Activated effector memory CD4-positive, alpha-beta T cell treated with Interleukin-2 at 50 U/mL for 16 hours (primary cell): ENCODE results near the gene OR1J1.
A peak's percentile ranks its signal among the peaks of the same experiment; 100 is the strongest.

ENCODE experiments used
- DNase-seq: peaks from one replicate; pipeline ENCODE4 v3.0.0-alpha.2; 2020

The OR1J1 gene

GRCh38 chr9:122477826-122478225 lies at the start of gene OR1J1:
OR1J1 (minus strand) TSS chr9:122477926; CDS start chr9:122477926, 0 bp downstream.
- no peak for DNase-seq

GRCh38 chr9:122527193-122527592 lies 49.5 kb upstream of the OR1J1 start, which contains the start of gene OR1N1:
OR1N1 (minus strand) TSS chr9:122527293; CDS start chr9:122527293, 0 bp downstream.
- no peak for DNase-seq

- no peak for DNase-seq
Observed at GRCh38 chr9:122526602-122527001, 48.9 kb upstream of the OR1J1 start.

- no peak for DNase-seq
Observed at GRCh38 chr9:122519376-122519775, 41.6 kb upstream of the OR1J1 start.

- no peak for DNase-seq
Observed at GRCh38 chr9:122518841-122519240, 41.1 kb upstream of the OR1J1 start, which contains the start of gene OR1J4. OR1J4 (plus strand) TSS chr9:122519141; CDS start chr9:122519141, 0 bp downstream.

- no peak for DNase-seq
Observed at GRCh38 chr9:122518226-122518625, 40.5 kb upstream of the OR1J1 start.

- DNase-seq: no peak
Observed at GRCh38 chr9:122510502-122510901, 32.8 kb upstream of the OR1J1 start, which contains the start of gene OR1J2. OR1J2 (plus strand) TSS chr9:122510802; CDS start chr9:122510802, 0 bp downstream.

GRCh38 chr9:122506964-122507363 lies 29.2 kb upstream of the OR1J1 start:
- DNase-seq: no peak

GRCh38 chr9:122498883-122499288 lies 21.2 kb upstream of the OR1J1 start:
- DNase-seq: no peak

GRCh38 chr9:122479062-122479461 lies 1.3 kb upstream of the OR1J1 start:
- DNase-seq: no peak

GRCh38 chr9:122477346-122477745 lies 380 bp downstream of the OR1J1 start:
- DNase-seq: no peak

GRCh38 chr9:122475717-122476116 lies 2.0 kb downstream of the OR1J1 start:
- DNase-seq: no peak

GRCh38 chr9:122474561-122474960 lies 3.2 kb downstream of the OR1J1 start:
- DNase-seq: no peak

GRCh38 chr9:122468735-122469134 lies 9.0 kb downstream of the OR1J1 start:
- DNase-seq: no peak

GRCh38 chr9:122466456-122466855 lies 11.3 kb downstream of the OR1J1 start:
- no peak for DNase-seq

GRCh38 chr9:122464633-122465567 lies 12.8 kb downstream of the OR1J1 start:
- DNase-seq: peak; percentile 49

- no peak for DNase-seq
Observed at GRCh38 chr9:122463828-122464632, 13.7 kb downstream of the OR1J1 start.

- no peak for DNase-seq
Observed at GRCh38 chr9:122457787-122458186, 19.9 kb downstream of the OR1J1 start.

GRCh38 chr9:122456123-122456522 lies 21.6 kb downstream of the OR1J1 start:
- DNase-seq: no peak

- DNase-seq: no peak
Observed at GRCh38 chr9:122453677-122454135, 24.0 kb downstream of the OR1J1 start.

- DNase-seq: no peak
Observed at GRCh38 chr9:122446819-122447484, 30.8 kb downstream of the OR1J1 start.

GRCh38 chr9:122445155-122445749 lies 32.5 kb downstream of the OR1J1 start:
- DNase-seq: no peak
